ENCODE data around the gene HM13.
"Not testable (repeated sequence)": the region's sequence is repeated elsewhere in the genome, so short reads cannot be mapped to it uniquely, and the experiment has no call there.

The HM13 gene

GRCh38 chr20:31542963-31543362, 28.7 kb downstream of the HM13 start:
- no peak for DNase-seq (ENCODE audit: low read depth in 2 of 2)

DNA sequence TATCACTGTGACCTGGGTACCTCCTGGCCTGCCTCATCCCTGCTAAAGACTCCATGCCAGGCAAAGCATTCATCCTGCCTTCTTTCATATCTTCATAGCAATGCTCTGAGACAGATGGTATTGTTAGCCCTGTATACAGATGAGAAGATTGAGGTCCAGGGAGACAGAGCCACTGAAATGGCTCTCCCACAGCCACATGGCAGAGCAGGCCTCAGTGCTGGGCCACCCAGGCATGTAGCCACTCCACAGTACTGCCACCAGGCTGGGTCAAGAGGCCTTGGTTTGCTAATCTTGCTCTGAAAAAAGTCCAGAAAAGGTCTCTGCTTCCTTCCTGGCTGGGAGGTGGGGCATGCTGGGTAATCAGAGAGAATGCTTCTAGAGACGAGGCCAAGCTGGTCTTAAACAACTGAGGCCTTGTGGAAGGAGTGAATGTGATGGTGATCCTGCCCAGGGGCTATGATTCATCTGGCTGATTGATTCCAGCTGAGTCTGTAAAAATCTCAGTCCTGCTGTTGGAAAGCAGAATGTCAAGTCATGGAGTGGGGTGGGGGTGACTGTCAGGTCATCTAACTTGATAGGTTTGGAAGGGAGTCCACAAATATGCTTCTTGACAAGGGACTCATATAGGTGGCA, 29.8 kb downstream of the HM13 start:
- DNase-seq (ENCODE audit: low read depth in 2 of 2) = no peak

GRCh38 chr20:31544600-31544999, 30.4 kb downstream of the HM13 start:
- DNase-seq (ENCODE audit: low read depth in 2 of 2) = no peak

GRCh38 chr20:31545621-31546040, 31.4 kb downstream of the HM13 start:
- DNase-seq (ENCODE audit: low read depth in 2 of 2) = not testable (repeated sequence)

- DNase-seq (ENCODE audit: low read depth in 2 of 2) = peak; percentile 30 to 52
Observed at GRCh38 chr20:31547017-31547675, 32.9 kb downstream of the HM13 start.

DNA sequence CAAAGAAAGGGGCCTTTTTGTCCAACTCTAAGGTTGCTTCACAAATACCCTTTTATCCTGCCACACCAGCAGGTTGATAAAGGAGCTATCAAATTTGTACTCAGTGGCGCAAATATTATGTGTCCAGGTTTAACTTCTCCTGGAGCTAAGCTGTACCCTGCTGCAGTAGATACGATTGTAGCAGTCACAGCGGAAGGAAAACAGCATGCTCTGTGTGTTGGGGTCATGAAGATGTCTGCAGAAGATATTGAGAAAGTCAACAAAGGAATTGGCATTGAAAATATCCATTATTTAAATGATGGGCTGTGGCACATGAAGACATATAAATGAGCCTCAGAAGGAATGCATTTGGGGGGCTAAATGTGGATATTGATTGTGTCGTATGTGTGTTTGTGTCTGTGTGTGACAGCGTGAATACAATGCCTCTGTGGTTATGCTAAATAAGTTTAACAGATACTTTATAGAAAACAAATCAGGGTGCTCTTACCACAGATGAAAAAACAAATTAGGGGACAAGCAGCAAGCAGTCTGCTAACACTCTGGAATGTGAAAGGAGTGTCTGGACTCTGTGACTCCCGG, 33.6 kb downstream of the HM13 start:
- no peak for DNase-seq (ENCODE audit: low read depth in 2 of 2)

DNA sequence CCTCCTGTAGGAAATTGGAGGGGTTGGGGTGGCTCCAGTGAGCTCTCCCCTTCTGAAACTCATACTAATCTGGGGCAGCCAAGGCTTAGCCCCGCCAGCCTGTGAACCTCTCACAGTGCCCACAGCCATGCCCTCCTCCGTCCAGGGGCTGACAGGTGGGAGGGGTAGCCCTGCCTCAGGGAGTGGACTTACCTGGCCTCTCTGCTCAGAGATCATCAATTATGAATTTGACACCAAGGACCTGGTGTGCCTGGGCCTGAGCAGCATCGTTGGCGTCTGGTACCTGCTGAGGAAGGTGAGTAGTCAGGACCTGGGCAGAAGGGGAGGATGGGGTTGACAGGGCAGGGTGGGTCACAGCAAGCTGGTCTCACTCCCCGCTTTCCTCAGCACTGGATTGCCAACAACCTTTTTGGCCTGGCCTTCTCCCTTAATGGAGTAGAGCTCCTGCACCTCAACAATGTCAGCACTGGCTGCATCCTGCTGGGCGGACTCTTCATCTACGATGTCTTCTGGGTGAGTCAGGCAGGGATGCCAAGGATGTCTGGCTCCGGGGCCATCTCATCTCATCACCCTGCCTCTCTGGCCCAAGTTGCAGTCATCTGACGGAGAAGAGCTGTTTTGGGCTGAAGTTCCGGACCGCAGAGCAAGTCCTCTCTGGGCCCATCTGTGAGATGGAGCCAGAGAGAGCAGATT, 34.7 kb downstream of the HM13 start:
- DNase-seq (ENCODE audit: low read depth in 2 of 2) = no peak

DNA sequence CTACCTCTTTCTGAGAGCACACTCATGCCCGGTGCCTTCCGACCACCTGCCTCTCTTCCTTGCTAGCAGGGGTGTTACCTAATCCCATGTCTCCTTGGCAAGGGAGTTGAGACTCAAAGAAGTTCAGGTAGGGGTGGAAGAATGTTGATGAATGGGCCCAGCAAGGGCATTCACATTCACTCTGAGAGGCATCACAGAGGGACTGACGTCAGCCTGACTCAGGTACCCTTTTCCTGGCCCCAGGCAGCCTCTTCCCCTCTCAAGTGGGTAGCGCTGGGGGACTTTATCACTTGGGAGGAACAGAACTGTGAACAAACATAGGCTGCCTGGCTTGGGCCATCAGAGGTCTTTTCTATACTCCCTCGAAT, 35.3 kb downstream of the HM13 start:
- no peak for DNase-seq (ENCODE audit: low read depth in 2 of 2)

DNA sequence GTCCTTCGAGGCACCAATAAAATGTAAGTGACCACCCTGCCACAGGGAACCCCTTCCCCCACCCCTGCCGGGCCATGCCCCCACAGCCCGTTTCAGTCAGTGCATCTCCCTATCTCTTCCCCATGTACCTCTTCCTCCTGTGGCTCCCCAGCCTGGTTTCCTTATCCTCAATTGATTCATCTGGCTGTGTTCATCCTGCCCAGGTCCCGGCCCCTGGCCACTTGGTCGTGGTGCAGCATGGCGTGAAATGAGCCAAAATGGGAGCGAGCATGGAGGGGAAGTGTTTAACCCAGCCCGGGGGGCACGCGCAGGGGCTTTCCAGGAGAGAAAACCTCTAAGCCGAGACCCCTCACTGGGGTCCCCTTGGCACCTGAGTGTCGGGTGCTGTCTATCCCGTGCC, 35.9 kb downstream of the HM13 start:
- no peak for DNase-seq (ENCODE audit: low read depth in 2 of 2)

DNA sequence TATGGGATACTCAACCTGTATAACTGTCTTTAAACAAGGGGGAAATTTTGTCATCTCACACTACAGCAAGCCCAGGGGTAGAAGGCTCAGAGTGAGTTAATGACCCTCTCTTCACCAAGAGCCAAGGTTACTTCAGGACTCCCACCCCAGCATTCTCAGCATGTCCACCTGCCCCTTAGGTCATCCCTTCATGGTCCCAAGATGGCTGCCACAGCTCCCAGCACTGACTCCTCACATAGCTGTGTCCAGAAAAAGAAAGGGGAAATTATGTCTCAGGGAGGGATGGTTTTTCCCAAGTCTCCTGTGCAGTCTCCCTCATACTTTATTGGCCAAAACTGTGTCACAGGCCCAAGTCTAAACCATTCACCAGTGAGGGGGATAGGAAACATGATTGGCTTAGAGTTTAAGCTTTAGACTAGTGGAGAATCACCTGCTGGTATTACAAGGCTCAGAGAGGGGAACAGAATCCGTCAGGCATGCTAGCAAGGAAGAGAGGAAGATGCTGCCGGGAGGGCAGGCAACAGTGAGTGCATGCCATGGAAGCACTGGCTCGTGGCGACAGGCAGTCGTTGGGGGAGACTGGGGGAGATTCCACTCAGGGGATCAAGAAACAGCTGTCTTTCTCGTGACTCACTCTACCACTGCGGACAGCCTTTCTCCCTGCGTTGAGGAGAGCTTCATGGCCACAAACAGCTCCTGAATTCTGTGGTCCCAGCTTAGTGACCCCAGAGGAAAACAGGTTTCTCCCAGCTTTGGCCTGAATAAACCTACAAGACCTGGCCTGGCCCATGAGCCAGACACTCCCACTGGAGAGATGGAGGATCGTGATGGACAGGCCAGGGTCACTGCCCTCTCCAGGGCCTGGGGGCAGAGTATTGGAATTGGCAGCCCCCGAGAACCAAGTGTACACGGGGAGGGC, 37.2 kb downstream of the HM13 start:
- no peak for DNase-seq (ENCODE audit: low read depth in 2 of 2)

- no peak for DNase-seq (ENCODE audit: low read depth in 2 of 2)
Observed at GRCh38 chr20:31555203-31555775, 41.0 kb downstream of the HM13 start.

DNA sequence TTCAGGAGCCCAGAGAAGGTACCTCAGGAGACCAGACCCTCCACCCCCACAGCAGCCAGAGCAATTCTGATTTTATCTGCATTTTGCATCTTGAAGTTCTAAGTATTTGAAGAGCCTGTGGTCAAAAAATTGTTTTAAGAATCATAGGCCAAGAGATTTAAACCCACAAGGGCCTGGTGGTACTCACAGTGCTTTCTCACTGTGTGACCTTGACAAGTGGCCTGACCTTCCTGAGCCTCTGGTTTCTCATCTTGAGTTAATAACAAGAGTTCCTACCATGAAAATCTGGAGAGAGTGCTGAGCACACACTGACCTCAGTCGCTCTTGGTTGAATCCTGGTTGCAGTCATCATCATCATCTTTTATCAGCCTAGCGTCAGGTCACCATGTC, 45.5 kb downstream of the HM13 start:
- no peak for DNase-seq (ENCODE audit: low read depth in 2 of 2)

- peak; percentile 35 to 63 for DNase-seq (ENCODE audit: low read depth in 2 of 2)
Observed at GRCh38 chr20:31560094-31560745, 46.0 kb downstream of the HM13 start.

GRCh38 chr20:31560746-31561598, 46.7 kb downstream of the HM13 start:
- DNase-seq (ENCODE audit: low read depth in 2 of 2) = no peak

DNA sequence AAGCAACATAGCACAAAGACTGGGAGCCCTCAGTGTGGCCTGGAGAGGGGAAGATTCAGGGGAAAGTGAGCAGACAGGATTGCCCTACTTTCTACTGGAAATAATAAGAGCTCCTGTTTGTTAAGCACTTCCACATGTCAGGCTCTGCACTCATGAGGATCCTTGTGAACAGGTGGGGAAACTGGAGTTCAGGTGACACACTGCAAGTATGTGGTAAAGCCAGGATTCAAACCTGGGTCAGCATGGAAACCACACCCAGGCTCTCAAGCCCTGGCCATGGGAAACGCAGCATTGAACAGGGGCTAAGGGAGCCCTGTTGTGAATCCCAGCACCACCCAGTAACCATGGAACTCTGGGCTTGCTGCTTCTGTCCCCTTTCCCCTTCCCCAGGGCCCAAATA, 48.0 kb downstream of the HM13 start:
- DNase-seq (ENCODE audit: low read depth in 2 of 2) = no peak

- DNase-seq (ENCODE audit: low read depth in 2 of 2) = no peak
Observed at GRCh38 chr20:31564284-31564683, 50.0 kb downstream of the HM13 start.

DNA sequence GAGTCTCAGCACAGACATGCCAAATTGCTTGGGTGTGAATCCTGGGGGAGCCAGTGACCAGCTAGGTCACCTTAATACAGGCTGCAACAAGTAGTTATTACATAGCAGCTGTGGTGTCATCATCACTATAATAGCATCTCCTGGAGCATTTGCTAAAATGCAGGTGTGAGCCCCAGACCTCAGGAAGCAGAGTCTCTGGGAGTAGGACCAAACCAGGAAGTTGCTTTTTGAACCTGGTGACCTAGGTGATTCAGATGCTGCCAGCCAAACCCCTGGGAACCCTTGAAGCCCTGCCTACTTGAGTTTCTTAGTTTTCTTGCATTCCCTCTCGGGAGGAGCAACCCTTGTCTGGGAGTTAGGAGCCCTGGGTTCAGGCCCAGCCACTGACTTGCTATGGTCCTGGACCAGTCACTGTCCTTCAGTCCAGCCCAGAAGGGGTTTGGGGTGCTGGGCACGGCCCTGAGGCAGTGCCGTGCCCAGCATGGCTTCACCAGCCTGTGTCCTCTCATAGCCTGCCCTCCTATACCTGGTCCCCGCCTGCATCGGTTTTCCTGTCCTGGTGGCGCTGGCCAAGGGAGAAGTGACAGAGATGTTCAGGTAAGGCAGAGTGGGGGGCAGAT, 51.6 kb downstream of the HM13 start:
- DNase-seq (ENCODE audit: low read depth in 2 of 2) = no peak

- DNase-seq (ENCODE audit: low read depth in 2 of 2) = no peak
Observed at GRCh38 chr20:31566319-31566657, 52.0 kb downstream of the HM13 start.

DNA sequence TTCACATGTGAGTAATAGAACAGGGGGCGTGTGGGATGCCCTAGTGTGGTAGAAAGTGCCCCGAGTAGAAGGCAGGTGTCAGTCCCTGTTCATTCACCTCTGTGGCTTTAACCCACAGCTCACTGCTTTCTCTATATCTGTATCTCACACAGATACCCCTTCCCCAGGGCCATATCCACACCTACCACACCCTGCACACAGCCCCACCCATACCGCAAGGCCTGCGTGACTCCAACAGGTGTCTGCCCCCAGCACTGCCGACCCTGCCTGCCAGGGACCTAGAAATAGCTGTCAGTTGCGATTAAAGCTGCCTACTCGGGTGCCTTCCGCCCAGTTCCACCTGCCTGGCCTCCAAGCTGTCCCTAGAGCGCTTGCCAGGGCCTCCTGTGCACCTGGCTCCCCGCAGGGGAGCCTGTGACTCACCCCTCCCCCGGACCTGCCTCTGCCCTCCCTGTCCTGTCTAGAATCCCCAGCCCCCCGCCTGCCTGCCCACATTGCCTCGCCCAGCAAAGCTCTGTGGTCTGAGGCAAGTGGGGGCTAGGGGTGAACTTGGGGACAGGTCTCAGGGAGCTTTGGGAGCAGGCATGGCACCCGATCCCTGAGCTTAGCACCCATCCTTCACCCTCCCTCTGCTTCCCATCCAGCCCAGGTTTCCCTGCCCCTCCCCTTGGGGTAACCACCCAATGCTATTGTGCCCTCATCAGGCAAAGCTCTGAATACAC, 52.6 kb downstream of the HM13 start:
- no peak for DNase-seq (ENCODE audit: low read depth in 2 of 2)
